Measurements from ENCODE around the gene MRPL50. TPM values are rescaled to one million over a fixed set of nuclear protein-coding genes. Genes with fewer than 3 reads are reported as not detected.

The MRPL50 gene
- total and polyA plus RNA-seq, 9 of the 15 experiments (the other 6 are each of a cell fraction or from before 2014, with no cell fraction given) = 17.5 to 107 (median 37.4) TPM

DNA sequence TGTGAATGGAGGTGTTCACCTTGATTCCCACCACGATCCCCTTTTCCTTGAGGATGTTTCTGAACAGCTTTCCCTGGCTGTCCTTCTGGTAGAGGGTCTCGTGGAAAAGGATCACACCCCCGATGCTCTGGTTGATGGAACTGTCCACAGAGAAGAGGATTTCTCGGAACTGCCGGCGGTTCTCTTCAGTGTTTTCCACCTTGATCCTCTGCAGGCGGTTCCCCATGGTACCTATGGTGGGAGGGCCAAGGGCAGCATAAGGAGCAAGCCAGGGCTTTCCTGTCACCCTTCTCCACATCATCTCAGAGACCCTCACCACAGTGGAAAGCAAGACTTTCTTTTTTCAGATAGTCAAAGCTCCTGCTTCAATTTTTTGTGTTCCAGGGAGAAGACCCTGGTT lies 31.3 kb upstream of the MRPL50 start:
- intact Hi-C loops (cut with micrococcal nuclease) = no loop called here
- POLR2A ChIA-PET = no interaction called here
- H3K36me3 ChIP-seq (ENCODE audit: control insufficient read depth, insufficient read depth, low read length) = no peaks in the 10 kb centered on the region

More for the DNA sequence above, 31.3 kb upstream of the MRPL50 start:
- Histone ChIP-seq H3K79me2 (ENCODE audit: control insufficient read depth, insufficient read depth, low read length) (no peaks in the 10 kb centered on the region), H3K4me3 (no peak overlapping the region), H3K9me1 (ENCODE audit: control insufficient read depth, insufficient read depth, low read length) (no peaks in the 10 kb centered on the region), H3K4me1 (replicated peaks in 1 of 2; ENCODE audit: control insufficient read depth in 2 of 2, insufficient read depth in 2 of 2, low read length in 2 of 2) (no peaks in the 10 kb centered on the region), H2AFZ (ENCODE audit: low read depth, low read length) (no peak overlapping the region), H4K20me1 (replicated peaks; ENCODE audit: control insufficient read depth, insufficient read depth, low read length) (no peaks in the 10 kb centered on the region), H3K9ac (ENCODE audit: insufficient read depth in 1 of 2, low read depth in 2 of 2, low read length in 2 of 2) (no peak overlapping the region), H3K27me3 (ENCODE audit: control insufficient read depth in 2 of 2, insufficient read depth in 2 of 2, low read length in 2 of 2) (peaks cover 9 to 26% of the 10 kb centered on the region in 2 experiments; a peak in 3 of 5 replicates), H3K27ac (ENCODE audit: extremely low read depth, low read depth, low read length) (no peak overlapping the region), H3K4me2 (ENCODE audit: insufficient read depth, low read length) (no peak overlapping the region), H3K9me3 (replicated peaks; ENCODE audit: control insufficient read depth, insufficient read depth, low read depth, low read length) (no peaks in the 10 kb centered on the region)
- ATAC-seq (no peak), FAIRE-seq (no peak), DNase-seq (ENCODE audit: extremely low read depth in 1 of 4, low spot score in 3 of 4) (no peak)
- CTCF ChIA-PET (ENCODE audit: low intra/inter-chr PET ratio) = no interaction called here
- in situ Hi-C loops (cut with MboI) = no loop called here
- TF ChIP-seq ZC3H8 (IDR thresholded peaks at IDR 0.05) (no peak), ZEB2 (IDR thresholded peaks at IDR 0.05) (no peak), MYC (IDR thresholded peaks at IDR 0.05; ENCODE audit: low read depth, low read length) (no peak), MYC (CRISPR knock-in tag; IDR thresholded peaks at IDR 0.05; ENCODE audit: borderline replicate concordance, low read depth) (no peak), GTF2E2 (tag; IDR thresholded peaks at IDR 0.05) (no peak), CREM (IDR thresholded peaks at IDR 0.05; ENCODE audit: low read depth) (no peak), ZFPM2 (CRISPR knock-in tag; IDR thresholded peaks at IDR 0.05) (no peak), ZNF184 (CRISPR knock-in tag; IDR thresholded peaks at IDR 0.05) (no peak), ARNT (IDR thresholded peaks at IDR 0.05) (no peak), SP2 (IDR thresholded peaks at IDR 0.05; ENCODE audit: extremely low read depth, low read depth, low read length, poor library complexity, severe bottlenecking) (no peak), ZNF561 (CRISPR knock-in tag; conservative IDR thresholded peaks at IDR 0.05) (no peak), LARP7 (IDR thresholded peaks at IDR 0.05) (no peak), CBFB (CRISPR knock-in tag; IDR thresholded peaks at IDR 0.05) (no peak)
- TF ChIP-seq, protein P1, sequence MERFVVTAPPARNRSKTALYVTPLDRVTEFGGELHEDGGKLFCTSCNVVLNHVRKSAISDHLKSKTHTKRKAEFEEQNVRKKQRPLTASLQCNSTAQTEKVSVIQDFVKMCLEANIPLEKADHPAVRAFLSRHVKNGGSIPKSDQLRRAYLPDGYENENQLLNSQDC (CRISPR knock-in tag; IDR thresholded peaks at IDR 0.05) = no peak
- TF ChIP-seq, protein P2, sequence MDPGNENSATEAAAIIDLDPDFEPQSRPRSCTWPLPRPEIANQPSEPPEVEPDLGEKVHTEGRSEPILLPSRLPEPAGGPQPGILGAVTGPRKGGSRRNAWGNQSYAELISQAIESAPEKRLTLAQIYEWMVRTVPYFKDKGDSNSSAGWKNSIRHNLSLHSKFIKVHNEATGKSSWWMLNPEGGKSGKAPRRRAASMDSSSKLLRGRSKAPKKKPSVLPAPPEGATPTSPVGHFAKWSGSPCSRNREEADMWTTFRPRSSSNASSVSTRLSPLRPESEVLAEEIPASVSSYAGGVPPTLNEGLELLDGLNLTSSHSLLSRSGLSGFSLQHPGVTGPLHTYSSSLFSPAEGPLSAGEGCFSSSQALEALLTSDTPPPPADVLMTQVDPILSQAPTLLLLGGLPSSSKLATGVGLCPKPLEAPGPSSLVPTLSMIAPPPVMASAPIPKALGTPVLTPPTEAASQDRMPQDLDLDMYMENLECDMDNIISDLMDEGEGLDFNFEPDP (CRISPR knock-in tag; IDR thresholded peaks at IDR 0.05) = no peak
- TF ChIP-seq, protein P3, sequence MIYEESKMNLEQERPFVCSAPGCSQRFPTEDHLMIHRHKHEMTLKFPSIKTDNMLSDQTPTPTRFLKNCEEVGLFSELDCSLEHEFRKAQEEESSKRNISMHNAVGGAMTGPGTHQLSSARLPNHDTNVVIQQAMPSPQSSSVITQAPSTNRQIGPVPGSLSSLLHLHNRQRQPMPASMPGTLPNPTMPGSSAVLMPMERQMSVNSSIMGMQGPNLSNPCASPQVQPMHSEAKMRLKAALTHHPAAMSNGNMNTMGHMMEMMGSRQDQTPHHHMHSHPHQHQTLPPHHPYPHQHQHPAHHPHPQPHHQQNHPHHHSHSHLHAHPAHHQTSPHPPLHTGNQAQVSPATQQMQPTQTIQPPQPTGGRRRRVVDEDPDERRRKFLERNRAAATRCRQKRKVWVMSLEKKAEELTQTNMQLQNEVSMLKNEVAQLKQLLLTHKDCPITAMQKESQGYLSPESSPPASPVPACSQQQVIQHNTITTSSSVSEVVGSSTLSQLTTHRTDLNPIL (CRISPR knock-in tag; IDR thresholded peaks at IDR 0.05) = no peak
- BruUV-seq (replicated peaks) = no TSS peak
- 5% methylated on average over 7 of the region's 7 CpGs for WGBS (ENCODE audit: insufficient coverage, low coverage, missing lambda C conversion rate)

Measured in K562 (cell line).